A549 (cell line): Measurements from ENCODE around the gene RABL6.
"Not testable (repeated sequence)": the region's sequence is repeated elsewhere in the genome, so short reads cannot be mapped to it uniquely, and the experiment has no call there.

ENCODE experiments used
- EHMT2 ChIP-seq: fragments of 200-600 bp; sonication (generic); IDR thresholded peaks from 2 replicates; pipeline ENCODE4 v1.6.1; 2016; ENCODE audit warnings: antibody characterized with exemption, low read depth, mild to moderate bottlenecking, moderate library complexity
- HOXA7 ChIP-seq: fragments of 250-450 bp; sonication (Bioruptor Pico); IDR thresholded peaks from 2 replicates; pipeline ENCODE4 v1.5.0; 2020; ENCODE audit warnings: mild to moderate bottlenecking, moderate library complexity
- JUN ChIP-seq, 2 experiments: fragments of >200 bp; sonication (Bioruptor Twin); formaldehyde crosslinking; IDR thresholded peaks; 2 replicates in 1 of 2; 3 replicates in 1 of 2; pipeline ENCODE4 v1.6.1; 2016 to 2017
- POLR2A ChIP-seq: IDR thresholded peaks from 2 replicates; pipeline ENCODE4 v1.6.1; 2012; ENCODE audit warnings: mild to moderate bottlenecking, low read length
- SMC3 ChIP-seq: fragments of >200 bp; sonication (Bioruptor Twin); formaldehyde crosslinking; IDR thresholded peaks from 3 replicates; pipeline ENCODE4 v1.6.1; 2018; ENCODE audit warnings: inconsistent platforms
- TF ChIP-seq, protein P1 (sequence below): IDR thresholded peaks from 2 replicates; pipeline ENCODE4 v1.6.1; 2012
- TF ChIP-seq, protein P2 (sequence below): fragments of >200 bp; sonication (Bioruptor Twin); formaldehyde crosslinking; IDR thresholded peaks from 3 replicates; pipeline ENCODE4 v1.5.1; 2016
- TF ChIP-seq, protein P3 (sequence below): IDR thresholded peaks from 2 replicates; pipeline ENCODE4 v1.6.1; 2012

DNA sequence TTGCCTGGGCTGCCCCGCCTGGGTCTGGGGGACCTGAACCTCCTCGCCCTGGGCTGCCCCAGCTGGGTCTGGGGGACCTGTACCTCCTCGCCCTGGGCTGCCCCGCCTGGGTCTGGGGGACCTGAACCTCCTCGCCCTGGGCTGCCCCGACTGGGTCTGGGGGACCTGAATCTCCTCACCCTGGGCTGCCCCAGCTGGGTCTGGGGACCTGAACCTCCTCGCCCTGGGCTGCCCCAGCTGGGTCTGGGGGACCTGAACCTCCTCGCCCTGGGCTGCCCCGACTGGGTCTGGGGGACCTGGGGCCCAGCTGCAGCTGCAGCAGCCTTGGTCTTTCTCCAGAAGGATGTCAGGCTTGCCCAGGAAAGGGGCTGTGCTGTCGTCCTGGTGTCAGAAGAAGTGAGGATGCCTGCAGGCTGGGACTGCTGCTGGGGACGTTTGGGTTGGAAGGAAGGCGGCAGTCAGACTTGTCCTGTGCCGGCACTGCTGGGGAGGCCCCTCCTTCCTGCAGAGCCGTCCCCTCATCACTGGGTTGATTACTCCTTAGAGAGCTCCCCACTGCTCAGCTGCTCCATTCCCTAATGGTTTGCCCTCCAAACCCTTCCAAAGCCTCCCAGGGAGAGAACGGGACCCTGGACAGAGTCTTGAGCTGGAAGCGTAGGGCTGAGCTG, 25.8 kb downstream of the RABL6 start:
- TF ChIP-seq EHMT2; POLR2A; JUN (IDR thresholded peaks at IDR 0.05); HOXA7 (CRISPR knock-in tag); SMC3: not testable (repeated sequence)
- TF ChIP-seq, protein P1, sequence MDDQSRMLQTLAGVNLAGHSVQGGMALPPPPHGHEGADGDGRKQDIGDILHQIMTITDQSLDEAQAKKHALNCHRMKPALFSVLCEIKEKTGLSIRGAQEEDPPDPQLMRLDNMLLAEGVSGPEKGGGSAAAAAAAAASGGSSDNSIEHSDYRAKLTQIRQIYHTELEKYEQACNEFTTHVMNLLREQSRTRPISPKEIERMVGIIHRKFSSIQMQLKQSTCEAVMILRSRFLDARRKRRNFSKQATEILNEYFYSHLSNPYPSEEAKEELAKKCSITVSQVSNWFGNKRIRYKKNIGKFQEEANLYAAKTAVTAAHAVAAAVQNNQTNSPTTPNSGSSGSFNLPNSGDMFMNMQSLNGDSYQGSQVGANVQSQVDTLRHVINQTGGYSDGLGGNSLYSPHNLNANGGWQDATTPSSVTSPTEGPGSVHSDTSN = not testable (repeated sequence)
- TF ChIP-seq, protein P2, sequence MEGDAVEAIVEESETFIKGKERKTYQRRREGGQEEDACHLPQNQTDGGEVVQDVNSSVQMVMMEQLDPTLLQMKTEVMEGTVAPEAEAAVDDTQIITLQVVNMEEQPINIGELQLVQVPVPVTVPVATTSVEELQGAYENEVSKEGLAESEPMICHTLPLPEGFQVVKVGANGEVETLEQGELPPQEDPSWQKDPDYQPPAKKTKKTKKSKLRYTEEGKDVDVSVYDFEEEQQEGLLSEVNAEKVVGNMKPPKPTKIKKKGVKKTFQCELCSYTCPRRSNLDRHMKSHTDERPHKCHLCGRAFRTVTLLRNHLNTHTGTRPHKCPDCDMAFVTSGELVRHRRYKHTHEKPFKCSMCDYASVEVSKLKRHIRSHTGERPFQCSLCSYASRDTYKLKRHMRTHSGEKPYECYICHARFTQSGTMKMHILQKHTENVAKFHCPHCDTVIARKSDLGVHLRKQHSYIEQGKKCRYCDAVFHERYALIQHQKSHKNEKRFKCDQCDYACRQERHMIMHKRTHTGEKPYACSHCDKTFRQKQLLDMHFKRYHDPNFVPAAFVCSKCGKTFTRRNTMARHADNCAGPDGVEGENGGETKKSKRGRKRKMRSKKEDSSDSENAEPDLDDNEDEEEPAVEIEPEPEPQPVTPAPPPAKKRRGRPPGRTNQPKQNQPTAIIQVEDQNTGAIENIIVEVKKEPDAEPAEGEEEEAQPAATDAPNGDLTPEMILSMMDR = not testable (repeated sequence)
- TF ChIP-seq, protein P3, sequence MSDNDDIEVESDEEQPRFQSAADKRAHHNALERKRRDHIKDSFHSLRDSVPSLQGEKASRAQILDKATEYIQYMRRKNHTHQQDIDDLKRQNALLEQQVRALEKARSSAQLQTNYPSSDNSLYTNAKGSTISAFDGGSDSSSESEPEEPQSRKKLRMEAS = not testable (repeated sequence)
